OCI-LY3 (cell line): ENCODE data around the gene FOSL1.

ENCODE experiments used
- EZH2phosphoT487 ChIP-seq: fragments of 200-600 bp; shearing (Covaris generic); IDR thresholded peaks from 2 replicates; pipeline ENCODE4 v1.6.1; 2018; ENCODE audit warnings: antibody characterized with exemption, mixed run types, low read depth
- TF ChIP-seq, protein P1 (sequence below): fragments of 200-600, 300-600 bp; sonication (generic); IDR thresholded peaks from 2 replicates; pipeline ENCODE4 v1.5.1; 2014; ENCODE audit warnings: antibody characterized with exemption, low read length, low read depth

DNA sequence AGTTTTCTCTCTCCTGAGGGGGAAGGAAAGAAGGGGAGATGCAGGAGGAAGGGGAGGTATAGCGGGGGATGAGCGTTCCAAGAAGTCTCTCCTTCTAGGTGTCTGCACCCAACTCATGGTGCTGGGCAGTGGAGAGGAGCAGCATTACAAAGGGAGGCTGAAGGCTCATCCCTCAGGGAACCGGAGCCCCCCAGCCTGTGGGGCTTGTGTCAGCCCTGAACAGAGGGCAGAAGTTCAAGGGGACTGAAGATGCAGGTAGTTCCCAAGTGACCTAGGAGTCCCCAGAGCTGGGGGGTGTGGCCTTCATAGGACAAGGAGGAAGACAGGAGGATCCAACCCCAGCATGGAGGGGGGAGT, 16.9 kb upstream of the FOSL1 start:
- no peak for TF ChIP-seq EZH2phosphoT487
- TF ChIP-seq, protein P1, sequence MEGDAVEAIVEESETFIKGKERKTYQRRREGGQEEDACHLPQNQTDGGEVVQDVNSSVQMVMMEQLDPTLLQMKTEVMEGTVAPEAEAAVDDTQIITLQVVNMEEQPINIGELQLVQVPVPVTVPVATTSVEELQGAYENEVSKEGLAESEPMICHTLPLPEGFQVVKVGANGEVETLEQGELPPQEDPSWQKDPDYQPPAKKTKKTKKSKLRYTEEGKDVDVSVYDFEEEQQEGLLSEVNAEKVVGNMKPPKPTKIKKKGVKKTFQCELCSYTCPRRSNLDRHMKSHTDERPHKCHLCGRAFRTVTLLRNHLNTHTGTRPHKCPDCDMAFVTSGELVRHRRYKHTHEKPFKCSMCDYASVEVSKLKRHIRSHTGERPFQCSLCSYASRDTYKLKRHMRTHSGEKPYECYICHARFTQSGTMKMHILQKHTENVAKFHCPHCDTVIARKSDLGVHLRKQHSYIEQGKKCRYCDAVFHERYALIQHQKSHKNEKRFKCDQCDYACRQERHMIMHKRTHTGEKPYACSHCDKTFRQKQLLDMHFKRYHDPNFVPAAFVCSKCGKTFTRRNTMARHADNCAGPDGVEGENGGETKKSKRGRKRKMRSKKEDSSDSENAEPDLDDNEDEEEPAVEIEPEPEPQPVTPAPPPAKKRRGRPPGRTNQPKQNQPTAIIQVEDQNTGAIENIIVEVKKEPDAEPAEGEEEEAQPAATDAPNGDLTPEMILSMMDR = no peak
